Measurements from ENCODE around the gene PHTF1.

Gene PHTF1

GRCh38 chr1:113759333-113760101 is at the start of gene PHTF1:
Gene PHTF1, minus strand, starts transcription at chr1:113759486. Its CDS starts 783 bp downstream, at chr1:113758703.
- DNase-seq (ENCODE audit: low read depth): peak; percentile 15

- DNase-seq (ENCODE audit: low read depth): no peak
Measured at GRCh38 chr1:113808450-113809195, 49.3 kb upstream of the PHTF1 start.

GRCh38 chr1:113805639-113806038 is 46.4 kb upstream of the PHTF1 start:
- no peak for DNase-seq (ENCODE audit: low read depth)

- no peak for DNase-seq (ENCODE audit: low read depth)
Measured at GRCh38 chr1:113805256-113805531, 45.9 kb upstream of the PHTF1 start.

- DNase-seq (ENCODE audit: low read depth): no peak
Measured at GRCh38 chr1:113804421-113805255, 45.4 kb upstream of the PHTF1 start.

- DNase-seq (ENCODE audit: low read depth): no peak
Measured at GRCh38 chr1:113802367-113803007, 43.2 kb upstream of the PHTF1 start.

- DNase-seq (ENCODE audit: low read depth): no peak
Measured at GRCh38 chr1:113800487-113800886, 41.2 kb upstream of the PHTF1 start.

GRCh38 chr1:113797472-113797871 is 38.2 kb upstream of the PHTF1 start:
- no peak for DNase-seq (ENCODE audit: low read depth)

GRCh38 chr1:113793878-113794834 is 34.9 kb upstream of the PHTF1 start:
- no peak for DNase-seq (ENCODE audit: low read depth)

- no peak for DNase-seq (ENCODE audit: low read depth)
Measured at GRCh38 chr1:113792986-113793385, 33.7 kb upstream of the PHTF1 start.

GRCh38 chr1:113792471-113792870 is 33.2 kb upstream of the PHTF1 start:
- DNase-seq (ENCODE audit: low read depth): no peak

GRCh38 chr1:113788802-113789201 is 29.5 kb upstream of the PHTF1 start:
- DNase-seq (ENCODE audit: low read depth): no peak

- no peak for DNase-seq (ENCODE audit: low read depth)
Measured at GRCh38 chr1:113787663-113788062, 28.4 kb upstream of the PHTF1 start.

- no peak for DNase-seq (ENCODE audit: low read depth)
Measured at GRCh38 chr1:113786069-113786468, 26.8 kb upstream of the PHTF1 start.

GRCh38 chr1:113784104-113784779 is 25.0 kb upstream of the PHTF1 start:
- no peak for DNase-seq (ENCODE audit: low read depth)

- DNase-seq (ENCODE audit: low read depth): no peak
Measured at GRCh38 chr1:113783254-113784103, 24.2 kb upstream of the PHTF1 start.

- no peak for DNase-seq (ENCODE audit: low read depth)
Measured at GRCh38 chr1:113782406-113782805, 23.1 kb upstream of the PHTF1 start.

- DNase-seq (ENCODE audit: low read depth): no peak
Measured at GRCh38 chr1:113780374-113781146, 21.3 kb upstream of the PHTF1 start.

- DNase-seq (ENCODE audit: low read depth): no peak
Measured at GRCh38 chr1:113779542-113779941, 20.3 kb upstream of the PHTF1 start.

Measured in stimulated activated CD8-positive, alpha-beta memory T cell treated with anti-CD3 and anti-CD28 coated beads, Interleukin-7, amount 100 ng/mL, for 24 hours (primary cell).